ENCODE results near the gene ORM1. TPM values are rescaled to one million over a fixed set of nuclear protein-coding genes. Genes with fewer than 3 reads are reported as not detected.

The ORM1 gene
- total and polyA plus RNA-seq, 2 of the 8 experiments (the other 6 are each of a cell fraction or from before 2014, with no cell fraction given), result 0.32 TPM; not detected in 1

DNA sequence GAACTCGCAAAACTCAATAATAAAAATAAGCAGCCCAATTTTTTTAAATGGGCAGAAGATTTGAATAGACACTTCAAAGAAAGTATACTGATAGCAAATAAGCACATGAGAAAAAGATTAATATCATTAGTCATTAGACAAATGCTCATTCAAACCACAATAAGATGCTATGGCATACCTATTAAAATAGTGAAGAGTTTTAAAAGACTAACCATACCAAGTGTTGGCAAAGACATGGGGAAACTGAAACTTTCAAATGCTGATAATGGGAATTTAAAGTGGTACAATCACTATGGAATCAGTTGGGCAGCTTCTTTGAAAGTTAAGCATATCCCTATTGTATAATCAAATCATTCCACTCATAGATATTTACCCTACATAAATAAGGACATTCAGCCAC, 26.6 kb upstream of the ORM1 start:
- H3K79me2 ChIP-seq (ENCODE audit: control insufficient read depth in 1 of 2, insufficient read depth in 2 of 2, low read length in 2 of 2), result no peaks in the 10 kb centered on the region
- H3K14ac ChIP-seq (ENCODE audit: insufficient read length), result no peak overlapping the region
- H2BK5ac ChIP-seq (ENCODE audit: low read depth, low read length), result no peak overlapping the region
- peaks cover 3 to 32% (median 17%) of the 10 kb centered on the region in 4 experiments; a peak in 7 of 8 replicates for H3K36me3 ChIP-seq (ENCODE audit: control insufficient read depth in 2 of 4, insufficient read depth in 4 of 4, low read length in 3 of 4)
- 91% methylated on average over 1 of the region's 1 CpG; no CpG with 5 or more reads in 1 of the 2 experiments for WGBS, 2 experiments (ENCODE audit: extremely low coverage in 1 of 2, insufficient coverage in 1 of 2, insufficient read length in 1 of 2, insufficient replicate concordance in 2 of 2, low coverage in 1 of 2, low lambda C conversion rate in 2 of 2, missing lambda C conversion rate in 1 of 2)
- no peak overlapping the region for H4K5ac ChIP-seq (ENCODE audit: insufficient read length, low read depth, low read length)
- H2AK5ac ChIP-seq (ENCODE audit: low read depth, low read length), result no peak overlapping the region
- no peak overlapping the region for H2AFZ ChIP-seq (ENCODE audit: low read length)
- no peak overlapping the region for H3K56ac ChIP-seq (replicated peaks; ENCODE audit: insufficient read length, low read depth, low read length)
- FAIRE-seq, result no peak
- no peak overlapping the region for H2BK15ac ChIP-seq (ENCODE audit: low read length)
- H2BK20ac ChIP-seq (ENCODE audit: low read length), result no peak overlapping the region
- no peak overlapping the region for H3K4me2 ChIP-seq (ENCODE audit: insufficient read depth in 1 of 2, low read depth in 2 of 2, low read length in 2 of 2)
- H3K18ac ChIP-seq (ENCODE audit: extremely low read depth, low read length), result no peak overlapping the region
- H3K23me2 ChIP-seq (ENCODE audit: low read depth, low read length), result no peaks in the 10 kb centered on the region
- DNase-seq (ENCODE audit: low read depth in 1 of 2, low spot score in 2 of 2), result no peak
- no peaks in the 10 kb centered on the region for H3K79me1 ChIP-seq (ENCODE audit: low read depth, low read length)
- H2BK120ac ChIP-seq (replicated peaks; ENCODE audit: low read depth, low read length), result no peak overlapping the region
- no peak overlapping the region for H3K4me3 ChIP-seq (ENCODE audit: extremely low read depth in 1 of 4, insufficient read depth in 2 of 4, low read depth in 3 of 4, low read length in 4 of 4)
- no peak overlapping the region for H2BK12ac ChIP-seq (ENCODE audit: low read depth, low read length)
- H3K9ac ChIP-seq (replicated peaks in 1 of 4; ENCODE audit: extremely low read depth in 1 of 4, low read depth in 3 of 4, low read length in 3 of 4), result no peak overlapping the region
- no peaks in the 10 kb centered on the region for H3K4me1 ChIP-seq (replicated peaks in 1 of 4; ENCODE audit: control insufficient read depth in 3 of 4, insufficient read depth in 4 of 4, low read length in 3 of 4)
- no peak overlapping the region for H4K8ac ChIP-seq (ENCODE audit: extremely low read depth, insufficient read depth, low read length)
- no peak overlapping the region for H3K27ac ChIP-seq (ENCODE audit: low read depth, low read length)
- no peak overlapping the region for H3K23ac ChIP-seq (ENCODE audit: insufficient read length)
- H4K91ac ChIP-seq (replicated peaks; ENCODE audit: insufficient read length, low read length), result no peak overlapping the region
- H4K20me1 ChIP-seq (replicated peaks in 1 of 2; ENCODE audit: control insufficient read depth in 1 of 2, insufficient read depth in 2 of 2, low read length in 2 of 2), result peaks cover 0 to 5% of the 10 kb centered on the region in 2 experiments
- H3K27me3 ChIP-seq (replicated peaks in 1 of 4; ENCODE audit: control insufficient read depth in 3 of 4, extremely low read depth in 1 of 4, insufficient read depth in 3 of 4, low read length in 3 of 4), result no peaks in the 10 kb centered on the region
- CTCF ChIA-PET (ENCODE audit: partially characterized antibody), result interaction anchor here (1.4 to 2.0 kb wide), 3 partner anchors 57 to 213 kb away, joined by 3 to 10 read pairs (median 7); no protein-coding TSS in a partner anchor
- POLR2A ChIA-PET (ENCODE audit: partially characterized antibody), result no interaction called here
- no peak overlapping the region for H3K4ac ChIP-seq (replicated peaks; ENCODE audit: insufficient read length, low read depth, low read length)
- H3K9me3 ChIP-seq (ENCODE audit: insufficient read depth in 2 of 2, low read depth in 1 of 2, low read length in 1 of 2), result peaks cover 0 to 10% of the 10 kb centered on the region in 2 experiments; a peak in 2 of 4 replicates
- no peak for TF ChIP-seq NRF1 (IDR thresholded peaks at IDR 0.05; ENCODE audit: low read depth, low read length)
- TF ChIP-seq SP1 (IDR thresholded peaks at IDR 0.05; ENCODE audit: low read depth, low read length), result no peak
- TF ChIP-seq, protein P1, sequence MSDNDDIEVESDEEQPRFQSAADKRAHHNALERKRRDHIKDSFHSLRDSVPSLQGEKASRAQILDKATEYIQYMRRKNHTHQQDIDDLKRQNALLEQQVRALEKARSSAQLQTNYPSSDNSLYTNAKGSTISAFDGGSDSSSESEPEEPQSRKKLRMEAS (IDR thresholded peaks at IDR 0.05), result no peak
- TF ChIP-seq, protein P2, sequence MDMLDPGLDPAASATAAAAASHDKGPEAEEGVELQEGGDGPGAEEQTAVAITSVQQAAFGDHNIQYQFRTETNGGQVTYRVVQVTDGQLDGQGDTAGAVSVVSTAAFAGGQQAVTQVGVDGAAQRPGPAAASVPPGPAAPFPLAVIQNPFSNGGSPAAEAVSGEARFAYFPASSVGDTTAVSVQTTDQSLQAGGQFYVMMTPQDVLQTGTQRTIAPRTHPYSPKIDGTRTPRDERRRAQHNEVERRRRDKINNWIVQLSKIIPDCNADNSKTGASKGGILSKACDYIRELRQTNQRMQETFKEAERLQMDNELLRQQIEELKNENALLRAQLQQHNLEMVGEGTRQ (IDR thresholded peaks at IDR 0.05; ENCODE audit: low read length), result no peak
- no peak for TF ChIP-seq ASH2L (IDR thresholded peaks at IDR 0.05; ENCODE audit: low read length)
- no peak for TF ChIP-seq TEAD4 (IDR thresholded peaks at IDR 0.05; ENCODE audit: low read depth, low read length)

All from H1 (cell line).